Right lobe of liver (tissue), 6 donors: ENCODE data around the gene SERPINB12. TPM values are rescaled to one million over a fixed set of nuclear protein-coding genes. Genes with fewer than 3 reads are reported as not detected.

Experiments used
- ATAC-seq, 4 donors: fragments of 200-7000 bp; cut with Tn5 transposase; one replicate each; pipeline ENCODE4 v1.9.1; 2020; ENCODE audit warnings: mild to moderate bottlenecking in 4 of 4, moderate library complexity in 4 of 4
- DNase-seq, 3 donors: peaks; one replicate each; pipeline ENCODE4 v3.0.0-alpha.2; 2020
- H3K27ac ChIP-seq, 3 donors: fragments of 200-600 bp; one replicate each; pipeline ENCODE4 v1.8.0; 2022
- H3K27me3 ChIP-seq, 2 donors: fragments of 200-600 bp; one replicate each; pipeline ENCODE4 v1.8.0; 2022
- H3K36me3 ChIP-seq, 4 donors: fragments of 200-600 bp; sonication (generic) in 1 of 4; one replicate each; pipeline versions ENCODE4 v1.5.1 to v1.8.0; 2017 to 2022; ENCODE audit warnings: control low read depth in 1 of 4
- H3K4me1 ChIP-seq, 4 donors: fragments of 200-600 bp; sonication (generic) in 1 of 4; one replicate each; pipeline versions ENCODE4 v1.5.1 to v1.8.0; 2017 to 2022; ENCODE audit warnings: control low read depth in 1 of 4
- H3K4me3 ChIP-seq, 3 donors: fragments of 200-600 bp; one replicate each; pipeline ENCODE4 v1.8.0; 2022
- H3K9me3 ChIP-seq, 4 donors: fragments of 200-600 bp; sonication (generic) in 1 of 4; one replicate each; pipeline versions ENCODE4 v1.5.1 to v1.8.0; 2017 to 2022; ENCODE audit warnings: control low read depth in 1 of 4
- CTCF ChIP-seq, 4 donors: fragments of 200-600 bp in 3 of 4; fragments of 450-650 bp in 1 of 4; IDR thresholded peaks; one replicate each; pipeline versions ENCODE4 v1.5.1 to v1.8.0; 2016 to 2022; ENCODE audit warnings: antibody characterized with exemption in 4 of 4, mild to moderate bottlenecking in 2 of 4
- POLR2A ChIP-seq: fragments of 450-650 bp; IDR thresholded peaks from one replicate; pipeline ENCODE4 v1.6.1; 2017; ENCODE audit warnings: antibody characterized with exemption, mild to moderate bottlenecking
- WGBS: methylation state at CpG from one replicate; pipeline ENCODE4 v1.1.6; 2018; ENCODE audit warnings: low coverage, low lambda C conversion rate; ENCODE audit not compliant: insufficient coverage; ENCODE audit errors: missing lambda C conversion rate; 5-methylcytosine and 5-hydroxymethylcytosine counted together
- intact Hi-C, 2 donors: fragments of 100-400 bp; cut with DNase I; formaldehyde crosslinking; loops; one replicate each; pipeline versions ENCODE4 v1.11.2 to v1.14.1; 2022
- total RNA-seq, 6 experiments: library from RNA; depleted of rRNA in 2 of 6; stranded (reverse); fragments of >200 nt in 2 of 6; fragmentation: NEBNext Ultra II Directional in 3 of 6; extraction: Animal tissue kit (Norgen Biotek cat#: 25700) in 3 of 6; gene quantifications; one replicate each; pipeline versions ENCODE4 v1.1.0 to v1.2.4, GENCODE V29; 2016 to 2023
- donor health status: DM: no; HTN: yes; CAD: no.
- donor health status: DM: no; HTN: no; CAD: no.
- donor health status: DM: no; HTN: no; CAD: no.
- donor health status: DM: no; HTN: yes; CAD: no.
- donor health status: DM: no; HTN: yes; CAD: no.

Gene SERPINB12
- total RNA-seq, 6 experiments from 2014 or later, result not detected

DNA sequence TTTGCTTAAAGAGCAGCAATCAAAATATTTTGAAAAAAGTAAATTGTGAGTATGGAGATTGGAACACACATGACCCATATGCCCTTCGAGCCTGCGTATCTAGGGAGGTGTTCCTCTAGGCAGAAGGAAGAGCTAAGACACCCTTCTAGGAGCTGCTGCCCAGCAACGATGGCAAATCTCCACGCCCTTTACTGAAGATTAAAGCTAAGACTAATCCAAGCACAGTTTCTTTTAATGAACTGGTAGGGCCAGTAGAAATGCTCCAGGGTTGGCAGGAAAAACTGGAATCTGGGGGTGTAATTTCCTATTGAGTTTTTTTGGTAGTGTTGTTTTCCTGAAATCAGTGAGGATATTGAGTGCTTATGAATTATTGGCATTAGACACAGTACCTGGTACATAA is 44.3 kb downstream of the SERPINB12 start:
- Histone ChIP-seq H3K27me3 (no peaks in the 10 kb centered on the region), H3K4me1 (no peaks in the 10 kb centered on the region), H3K36me3 (no peaks in the 10 kb centered on the region), H3K9me3 (no peaks in the 10 kb centered on the region), H3K27ac (no peak overlapping the region), H3K4me3 (no peak overlapping the region)
- 66% methylated on average over 4 of the region's 4 CpGs for WGBS
- no peak for ATAC-seq
- intact Hi-C loops, result no loop called here
- DNase-seq, result no peak
- TF ChIP-seq POLR2A, result no peak
- TF ChIP-seq CTCF (IDR thresholded peaks at IDR 0.05), result no peak

GRCh38 chr18:63586966-63587365 is 44.8 kb downstream of the SERPINB12 start, which contains the start of gene SERPINB13:
Gene SERPINB13 (plus strand): TSS chr18:63587343. CDS start chr18:63588668, 1,325 bp downstream.
- Histone ChIP-seq H3K27me3 (no peaks in the 10 kb centered on the region), H3K4me1 (no peaks in the 10 kb centered on the region), H3K4me3 (no peak within 1 kb of the TSS), H3K9me3 (no peaks in the 10 kb centered on the region), H3K36me3 (no peaks in the 10 kb centered on the region), H3K27ac (no peak within 1 kb of the TSS)
- no peak for TF ChIP-seq POLR2A
- ATAC-seq, result no peak
- DNase-seq, result no peak
- intact Hi-C loops, result no loop called here
- 77% methylated on average over 4 of the region's 4 CpGs for WGBS

DNA sequence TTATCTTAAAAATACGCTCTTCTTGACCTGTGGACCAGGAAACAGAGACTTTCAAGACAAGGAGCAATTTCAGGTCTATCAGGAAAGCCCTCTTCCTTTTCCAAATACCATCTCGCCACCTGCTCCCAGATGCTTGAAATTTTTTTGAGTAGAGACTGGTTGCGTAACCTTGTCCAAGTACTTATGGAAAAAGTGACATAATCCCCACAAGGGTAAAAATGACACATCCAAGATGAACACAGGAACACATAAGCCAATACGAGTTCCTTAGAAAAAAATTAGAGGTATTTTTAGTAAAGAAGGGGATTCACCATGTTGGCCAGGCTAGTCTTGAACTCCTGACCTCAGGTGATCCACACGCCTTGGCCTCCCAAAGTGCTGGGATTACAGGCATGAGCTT is 46.7 kb downstream of the SERPINB12 start:
- Histone ChIP-seq H3K27me3 (no peaks in the 10 kb centered on the region), H3K9me3 (no peaks in the 10 kb centered on the region), H3K4me3 (no peak overlapping the region), H3K36me3 (no peaks in the 10 kb centered on the region), H3K27ac (no peak overlapping the region), H3K4me1 (no peaks in the 10 kb centered on the region)
- intact Hi-C loops, result no loop called here
- DNase-seq (no peak), ATAC-seq (no peak)
- TF ChIP-seq CTCF (IDR thresholded peaks at IDR 0.05), result no peak
- TF ChIP-seq POLR2A, result no peak
- 50% methylated on average over 5 of the region's 5 CpGs for WGBS

DNA sequence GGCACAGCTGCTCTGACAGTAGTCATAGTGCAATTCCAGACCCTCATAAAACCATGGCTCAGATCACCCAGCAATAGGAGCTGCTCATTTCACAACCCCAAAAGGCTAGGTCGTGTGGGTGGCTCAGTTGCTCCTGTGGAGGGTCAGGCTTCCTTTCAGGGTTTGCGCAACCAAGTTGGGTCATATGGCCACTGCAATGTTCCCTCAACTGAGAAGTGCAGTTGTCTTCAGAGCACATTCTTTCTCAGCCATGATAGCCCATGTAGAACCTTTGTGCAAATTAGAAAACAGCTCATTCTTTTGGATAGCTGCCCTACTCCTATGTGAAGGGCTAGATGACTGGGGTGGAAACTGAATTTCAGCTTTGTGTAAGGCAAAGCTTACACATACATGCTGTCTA is 48.2 kb downstream of the SERPINB12 start:
- H3K9me3 ChIP-seq, result no peaks in the 10 kb centered on the region
- no peaks in the 10 kb centered on the region for H3K27me3 ChIP-seq
- ATAC-seq (no peak), DNase-seq (no peak)
- H3K4me3 ChIP-seq, result no peak overlapping the region
- TF ChIP-seq POLR2A (no peak), CTCF (IDR thresholded peaks at IDR 0.05) (no peak)
- no peaks in the 10 kb centered on the region for H3K36me3 ChIP-seq
- no peaks in the 10 kb centered on the region for H3K4me1 ChIP-seq
- intact Hi-C loops, result no loop called here
- H3K27ac ChIP-seq, result no peak overlapping the region
- WGBS, result 100% methylated on average over 1 of the region's 2 CpGs

DNA sequence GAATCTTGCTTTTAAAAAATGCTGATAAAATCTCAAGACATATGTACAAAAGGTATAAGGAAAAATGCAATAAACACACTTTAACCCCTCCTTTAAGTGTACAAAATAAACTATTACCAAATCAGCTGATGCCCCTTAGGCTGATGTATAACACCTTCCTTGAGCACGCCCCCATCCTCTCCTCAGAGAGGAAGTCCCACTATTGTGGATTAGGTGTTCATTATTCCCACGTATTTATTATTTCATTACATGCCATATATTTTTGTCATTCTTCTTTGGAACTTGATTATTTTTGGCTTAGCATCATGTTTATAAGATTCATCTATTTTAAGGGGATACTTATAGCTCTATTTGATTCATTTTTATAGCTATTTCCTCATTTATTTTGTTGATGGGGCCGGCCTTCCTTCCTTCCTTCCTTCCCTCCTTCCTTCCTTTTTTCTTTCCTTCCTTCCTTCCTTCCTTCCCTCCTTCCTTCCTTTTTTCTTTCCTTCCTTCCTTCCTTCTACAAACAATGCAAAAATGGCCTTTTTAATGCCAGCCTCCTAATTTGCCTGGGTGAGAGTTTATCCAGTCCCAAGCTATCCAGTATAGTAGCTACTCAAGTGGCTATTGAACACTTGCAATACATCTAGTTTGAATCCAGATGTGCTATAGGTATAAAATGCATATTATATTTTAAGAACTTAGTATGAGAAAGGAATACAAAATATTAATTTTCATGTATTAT is 49.0 kb downstream of the SERPINB12 start:
- no peaks in the 10 kb centered on the region for H3K9me3 ChIP-seq
- H3K4me1 ChIP-seq, result no peaks in the 10 kb centered on the region
- 72% methylated on average over 3 of the region's 3 CpGs for WGBS
- DNase-seq, result no peak
- no peak for ATAC-seq
- intact Hi-C loops, result no loop called here
- TF ChIP-seq POLR2A, result no peak
- TF ChIP-seq CTCF (IDR thresholded peaks at IDR 0.05), result no peak
- no peaks in the 10 kb centered on the region for H3K27me3 ChIP-seq
- no peak overlapping the region for H3K4me3 ChIP-seq
- H3K27ac ChIP-seq, result no peak overlapping the region
- no peaks in the 10 kb centered on the region for H3K36me3 ChIP-seq
